ENCODE measurements around the gene RASSF1.

DNA sequence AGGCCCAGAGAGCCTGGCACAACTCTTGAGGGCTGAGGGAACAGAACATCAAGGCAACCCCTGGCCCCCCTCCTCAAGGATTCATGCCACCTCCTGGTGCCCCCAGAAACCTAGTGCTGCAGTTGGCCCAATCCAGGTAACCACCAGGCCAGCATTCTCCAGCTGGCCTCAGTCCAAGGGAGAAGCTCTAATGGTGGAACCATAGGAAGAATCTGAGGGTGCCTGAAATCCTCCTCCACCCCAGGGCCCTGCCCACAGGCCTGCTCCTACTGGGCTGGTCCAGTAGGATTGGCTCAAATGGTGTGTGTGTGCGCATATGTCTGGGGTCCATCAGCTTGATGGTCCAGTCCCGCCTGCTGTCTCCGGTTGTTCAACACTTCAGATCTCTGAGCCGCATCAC lies 25.8 kb downstream of the RASSF1 start:
- TF ChIP-seq CEBPB (IDR thresholded peaks at IDR 0.05; ENCODE audit: low read depth, low read length) (no peak), POLR2A (IDR thresholded peaks at IDR 0.05; ENCODE audit: low read depth, low read length) (no peak)

Measured in IMR-90 (cell line).